GM12873 (cell line): ENCODE measurements around the gene PLAGL1.

Experiments used
- TF ChIP-seq, protein P1 (sequence below): IDR thresholded peaks from 2 replicates; pipeline ENCODE4 v1.5.1; 2012; ENCODE audit warnings: low read depth, mild to moderate bottlenecking, moderate library complexity, low read length, control low read depth; ENCODE audit not compliant: insufficient read depth; ENCODE audit errors: missing control alignments

Gene PLAGL1

DNA sequence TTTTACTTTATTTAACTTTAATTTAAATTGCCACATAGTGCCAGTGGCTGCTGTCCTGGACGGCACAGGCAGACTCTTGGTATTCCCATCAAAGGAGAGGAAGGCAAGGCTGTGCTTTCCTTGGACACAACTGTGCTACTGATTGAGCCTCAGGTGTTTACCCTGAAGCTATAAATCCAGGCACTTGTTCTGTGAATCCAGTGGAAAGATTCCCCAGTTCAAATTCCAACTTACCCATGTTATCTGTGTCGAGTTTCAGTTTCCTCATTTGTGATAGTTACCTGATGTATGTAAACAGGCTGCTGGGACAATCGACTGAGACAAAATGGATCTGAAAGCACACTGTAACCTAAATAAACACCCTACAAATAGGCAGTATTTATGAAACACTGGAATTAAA, 57.2 kb downstream of the PLAGL1 start:
- TF ChIP-seq, protein P1, sequence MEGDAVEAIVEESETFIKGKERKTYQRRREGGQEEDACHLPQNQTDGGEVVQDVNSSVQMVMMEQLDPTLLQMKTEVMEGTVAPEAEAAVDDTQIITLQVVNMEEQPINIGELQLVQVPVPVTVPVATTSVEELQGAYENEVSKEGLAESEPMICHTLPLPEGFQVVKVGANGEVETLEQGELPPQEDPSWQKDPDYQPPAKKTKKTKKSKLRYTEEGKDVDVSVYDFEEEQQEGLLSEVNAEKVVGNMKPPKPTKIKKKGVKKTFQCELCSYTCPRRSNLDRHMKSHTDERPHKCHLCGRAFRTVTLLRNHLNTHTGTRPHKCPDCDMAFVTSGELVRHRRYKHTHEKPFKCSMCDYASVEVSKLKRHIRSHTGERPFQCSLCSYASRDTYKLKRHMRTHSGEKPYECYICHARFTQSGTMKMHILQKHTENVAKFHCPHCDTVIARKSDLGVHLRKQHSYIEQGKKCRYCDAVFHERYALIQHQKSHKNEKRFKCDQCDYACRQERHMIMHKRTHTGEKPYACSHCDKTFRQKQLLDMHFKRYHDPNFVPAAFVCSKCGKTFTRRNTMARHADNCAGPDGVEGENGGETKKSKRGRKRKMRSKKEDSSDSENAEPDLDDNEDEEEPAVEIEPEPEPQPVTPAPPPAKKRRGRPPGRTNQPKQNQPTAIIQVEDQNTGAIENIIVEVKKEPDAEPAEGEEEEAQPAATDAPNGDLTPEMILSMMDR: no peak

- TF ChIP-seq, protein P1: no peak
These were observed 58.1 kb downstream of the PLAGL1 start for GRCh38 chr6:143949962-143950361.

DNA sequence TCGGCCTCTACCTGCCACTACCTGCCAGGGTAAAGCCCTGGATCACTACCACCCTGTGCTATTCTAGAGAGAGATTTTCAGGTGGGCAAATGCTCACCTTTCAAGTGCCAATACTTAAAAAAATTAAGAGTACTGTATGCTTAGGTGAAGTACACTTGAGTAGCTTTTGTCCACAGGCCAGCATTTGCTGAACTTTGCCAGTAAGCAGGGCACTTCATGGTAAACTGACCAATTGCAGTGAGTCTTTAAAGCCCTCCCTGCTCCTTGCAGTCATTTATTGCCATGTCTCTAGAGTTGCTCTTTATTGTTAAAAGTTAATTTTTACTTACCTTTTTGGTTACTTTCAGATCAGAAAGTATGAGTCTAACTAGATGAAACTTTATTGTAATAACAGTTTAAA, 58.5 kb downstream of the PLAGL1 start:
- TF ChIP-seq, protein P1: no peak

DNA sequence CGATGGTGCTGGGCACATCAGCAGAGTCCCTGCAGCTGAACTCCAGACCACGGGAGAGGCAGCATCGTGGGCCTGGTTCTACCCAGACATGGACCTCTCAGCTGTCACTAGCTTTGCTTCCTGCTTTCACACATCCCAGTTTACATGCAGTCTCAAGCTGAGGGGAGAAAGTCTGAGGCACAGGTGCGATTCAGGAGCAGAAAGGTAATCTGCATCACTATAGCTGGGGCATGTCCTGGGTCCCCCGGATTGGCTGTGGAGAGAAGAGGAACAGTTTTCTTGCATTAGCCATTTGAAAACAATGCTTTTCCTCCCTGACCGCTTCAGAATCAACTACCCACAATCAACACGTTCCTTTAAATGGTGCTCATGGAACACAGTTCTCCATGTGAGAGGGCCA, 59.9 kb downstream of the PLAGL1 start:
- TF ChIP-seq, protein P1: no peak

DNA sequence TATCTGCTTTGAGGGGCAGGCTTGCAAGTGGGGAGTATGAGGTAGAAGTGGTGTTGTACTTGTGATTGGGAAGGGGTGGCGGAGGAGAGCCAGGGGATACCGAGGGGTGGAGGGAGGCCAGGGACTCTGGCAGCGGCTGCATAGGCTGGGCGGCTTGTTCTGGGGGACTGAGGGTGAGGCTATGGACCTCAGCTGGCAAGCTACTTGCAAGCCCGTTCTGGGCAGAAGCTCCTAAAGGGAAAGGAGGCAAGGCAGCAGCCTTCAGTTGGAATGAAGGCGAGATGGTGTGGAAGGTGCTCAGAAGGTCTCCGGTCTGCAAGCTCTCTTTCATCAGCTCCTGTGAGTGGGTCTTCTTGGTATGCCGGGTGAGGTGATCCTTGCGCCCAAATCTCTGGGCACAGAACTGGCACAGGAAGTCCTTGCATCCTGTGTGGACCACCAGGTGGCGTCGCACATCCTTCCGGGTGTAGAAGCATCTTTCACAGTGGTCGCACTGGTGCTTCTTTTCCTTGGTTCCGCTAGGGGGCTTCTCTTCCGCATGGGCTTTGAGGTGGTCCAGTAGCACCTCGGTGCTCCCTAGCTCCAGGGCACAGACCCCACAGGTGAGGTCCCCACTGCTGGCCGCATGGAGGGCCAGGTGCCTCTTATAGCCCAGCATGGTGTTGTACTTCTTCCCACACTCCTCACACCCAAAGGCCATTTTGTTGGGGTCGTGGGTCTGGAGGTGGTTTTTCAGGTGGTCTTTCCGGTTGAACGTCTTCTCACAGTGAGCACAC, 66.0 kb downstream of the PLAGL1 start:
- TF ChIP-seq, protein P1: peak; percentile 85

DNA sequence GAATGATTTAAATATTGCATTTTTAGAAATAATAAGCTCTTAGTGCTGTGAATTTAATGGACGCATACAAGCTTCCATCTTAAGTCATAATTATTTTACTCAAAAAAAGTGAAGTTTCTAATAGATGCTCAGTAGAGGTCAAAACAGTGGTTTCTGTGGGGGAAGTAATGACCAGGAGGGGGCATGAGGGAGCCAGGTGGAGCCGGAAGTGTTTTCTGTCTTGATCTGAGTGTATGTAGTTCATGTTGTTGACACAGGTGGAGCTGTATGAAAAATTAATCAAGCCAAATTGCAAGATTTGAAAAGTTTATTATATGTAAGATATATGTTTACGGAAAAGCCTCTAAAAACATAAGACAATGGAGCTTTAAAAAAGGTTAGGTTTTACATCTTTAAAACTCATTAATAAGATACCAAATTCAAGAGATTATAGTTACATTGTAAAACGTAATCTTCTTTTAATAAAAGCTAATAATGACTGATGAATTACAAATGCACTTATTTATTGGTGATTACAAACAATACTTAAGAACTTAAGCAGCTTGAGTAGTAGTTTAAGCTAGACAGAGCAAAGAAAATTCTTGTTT, 68.0 kb downstream of the PLAGL1 start:
- TF ChIP-seq, protein P1: peak; percentile 85

DNA sequence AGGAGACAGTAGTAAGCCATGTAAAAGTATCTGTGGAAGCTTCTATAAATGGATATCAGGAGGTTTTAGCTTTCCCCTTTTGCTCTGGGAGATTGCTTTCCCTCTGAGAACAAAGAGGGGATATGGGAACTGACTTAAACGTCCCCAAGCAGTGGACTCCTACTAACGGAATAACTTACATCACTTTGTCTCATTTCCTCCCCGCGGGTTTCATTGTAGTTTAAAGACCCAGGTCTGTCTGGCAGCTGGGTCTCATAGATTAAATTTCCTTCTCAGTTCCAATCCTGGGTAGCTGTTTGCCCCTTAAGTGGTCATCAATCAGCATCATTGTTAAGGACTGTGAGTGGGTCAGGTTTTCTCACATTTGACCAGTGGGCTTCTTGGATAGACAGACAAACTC, 68.7 kb downstream of the PLAGL1 start:
- TF ChIP-seq, protein P1: no peak
